Esophagus squamous epithelium (tissue), 5 donors: ENCODE results near the gene ARHGAP26. TPM values are rescaled to one million over a fixed set of nuclear protein-coding genes. Genes with fewer than 3 reads are reported as not detected.
A peak's percentile ranks its signal among the peaks of the same experiment; 100 is the strongest.

Source experiments
- DNase-seq: peaks from one replicate; lab custom pipeline; 2025; lab: John Stamatoyannopoulos, UW
- H3K27ac ChIP-seq, 4 donors: fragments of 200-600 bp; sonication (generic); one replicate each; pipeline ENCODE4 v1.5.1; 2016 to 2019; ENCODE audit warnings: mild to moderate bottlenecking in 1 of 4
- H3K27me3 ChIP-seq, 4 donors: fragments of 200-600 bp; sonication (generic); 1 replicate in 3 of 4; 2 replicates in 1 of 4; pipeline versions ENCODE4 v1.5.1 to v1.6.0; 2017 to 2021; ENCODE audit warnings: antibody characterized with exemption in 1 of 4
- H3K36me3 ChIP-seq, 3 donors: fragments of 200-600 bp; sonication (generic); one replicate each; pipeline ENCODE4 v1.5.1; 2016 to 2019
- H3K4me1 ChIP-seq, 3 donors: fragments of 200-600 bp; sonication (generic); one replicate each; pipeline ENCODE4 v1.5.1; 2017 to 2019
- H3K4me3 ChIP-seq, 4 donors: fragments of 200-600 bp; sonication (generic); 1 replicate in 3 of 4; 2 replicates in 1 of 4; pipeline ENCODE4 v1.5.1; 2016 to 2019; ENCODE audit warnings: mild to moderate bottlenecking in 2 of 4, moderate library complexity in 1 of 4
- H3K9me3 ChIP-seq, 3 donors: fragments of 200-600 bp; sonication (generic); one replicate each; pipeline ENCODE4 v1.5.1; 2016 to 2019
- CTCF ChIP-seq, 6 experiments: fragments of 450-650 bp in 4 of 6; fragments of 200-600 bp in 2 of 6; sonication (generic) in 2 of 6; IDR thresholded peaks; one replicate each; pipeline ENCODE4 v1.5.1; 2016 to 2019; ENCODE audit warnings: antibody characterized with exemption in 6 of 6, mild to moderate bottlenecking in 4 of 6, moderate library complexity in 4 of 6
- POLR2A ChIP-seq, 4 donors: fragments of 450-650 bp; IDR thresholded peaks; one replicate each; pipeline ENCODE4 v1.6.1; 2017; ENCODE audit warnings: antibody characterized with exemption in 4 of 4, mild to moderate bottlenecking in 4 of 4, moderate library complexity in 3 of 4
- WGBS, 2 donors: methylation state at CpG; one replicate each; pipeline ENCODE4 v1.1.5; 2018; 5-methylcytosine and 5-hydroxymethylcytosine counted together
- intact Hi-C: fragments of 100-400 bp; cut with DNase I; formaldehyde crosslinking; loops from one replicate; pipeline ENCODE4 v1.15.0; 2022
- total RNA-seq, 4 donors: library from RNA; depleted of rRNA; stranded (reverse); fragments of >200 nt; gene quantifications; one replicate each; pipeline ENCODE4 v1.1.0, GENCODE V29; 2016
- donor health status: DM: yes; HTN: yes; CAD: no.

ARHGAP26 gene
- total RNA-seq, 4 donors from 2014 or later = 4.4 to 18.7 (median 15.4) TPM

- H3K36me3 ChIP-seq = no peaks in the 10 kb centered on the region
- no peak overlapping the region for H3K4me3 ChIP-seq
- intact Hi-C loops = loop anchor here (10.0 kb wide), 2 partner anchors 484 to 904 kb away; partner anchors contain the start of gene NR3C1
- WGBS, 2 donors = 85 to 88% methylated on average over 3 of the region's 3 CpGs
- no peak for DNase-seq
- TF ChIP-seq CTCF (IDR thresholded peaks at IDR 0.05) (no peak), POLR2A (IDR thresholded peaks at IDR 0.05) (no peak)
- no peak overlapping the region for H3K27ac ChIP-seq
- H3K27me3 ChIP-seq = no peaks in the 10 kb centered on the region
- H3K4me1 ChIP-seq = peaks cover 0 to 19% (median 4%) of the 10 kb centered on the region in 3 donors
- H3K9me3 ChIP-seq = no peaks in the 10 kb centered on the region
Observed at GRCh38 chr5:142920849-142921612, 150.9 kb downstream of the ARHGAP26 start.

DNA sequence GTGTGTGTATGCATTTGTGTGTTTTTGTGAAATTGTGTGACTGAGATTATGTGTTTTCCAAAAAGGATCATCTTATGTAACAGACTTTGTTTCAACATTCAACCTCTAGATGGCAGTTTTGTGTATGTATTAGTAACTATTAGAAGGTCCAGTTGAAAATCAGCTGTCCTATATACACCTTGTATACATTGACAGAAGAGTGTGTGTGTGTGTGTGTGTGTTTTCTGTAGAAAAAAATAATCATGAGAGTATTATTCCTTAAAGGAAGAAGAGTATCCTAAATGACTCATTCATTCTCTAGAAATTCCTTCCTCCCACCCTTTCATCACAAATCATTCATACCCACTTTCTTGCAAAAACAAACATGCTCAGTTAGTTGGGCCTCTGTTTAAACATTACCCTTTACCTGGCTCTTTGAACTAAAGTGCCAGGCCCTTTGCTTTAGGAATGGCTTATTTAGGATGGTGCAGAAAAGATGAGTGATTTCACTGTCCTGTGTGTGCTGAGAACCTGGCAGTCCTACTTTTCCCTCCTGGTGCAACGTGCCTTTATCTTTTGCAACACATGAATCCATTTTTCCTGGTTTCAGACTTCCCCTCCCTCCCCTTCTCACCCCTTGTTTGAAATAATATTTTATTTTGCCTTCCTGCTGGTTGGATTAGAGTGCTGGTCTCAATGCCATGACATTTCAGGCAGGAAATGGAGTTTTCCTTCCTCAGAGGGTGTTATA is 152.2 kb downstream of the ARHGAP26 start:
- DNase-seq = no peak
- Histone ChIP-seq H3K27ac (no peak overlapping the region), H3K9me3 (no peaks in the 10 kb centered on the region), H3K27me3 (no peaks in the 10 kb centered on the region), H3K4me1 (peaks cover 0 to 25% (median 7%) of the 10 kb centered on the region in 3 donors), H3K36me3 (no peaks in the 10 kb centered on the region), H3K4me3 (no peak overlapping the region)
- intact Hi-C loops = loop anchor here (10.0 kb wide), 2 partner anchors 482 to 902 kb away; partner anchors contain the start of gene NR3C1
- 59 to 81% methylated on average over 1 of the region's 1 CpG for WGBS, 2 donors
- TF ChIP-seq CTCF (IDR thresholded peaks at IDR 0.05) (peak; percentile 12 to 64 (median 43)), POLR2A (IDR thresholded peaks at IDR 0.05) (no peak)

- H3K4me3 ChIP-seq = no peak overlapping the region
- DNase-seq = no peak
- H3K4me1 ChIP-seq = peaks cover 0 to 25% (median 7%) of the 10 kb centered on the region in 3 donors
- no peaks in the 10 kb centered on the region for H3K36me3 ChIP-seq
- no peaks in the 10 kb centered on the region for H3K27me3 ChIP-seq
- 86 to 95% methylated on average over 1 of the region's 1 CpG for WGBS, 2 donors
- intact Hi-C loops = loop anchor here (10.0 kb wide), 2 partner anchors 480 to 900 kb away; partner anchors contain the start of gene NR3C1
- no peaks in the 10 kb centered on the region for H3K9me3 ChIP-seq
- no peak for TF ChIP-seq POLR2A (IDR thresholded peaks at IDR 0.05)
- no peak for TF ChIP-seq CTCF (IDR thresholded peaks at IDR 0.05)
- no peak overlapping the region for H3K27ac ChIP-seq
Observed at GRCh38 chr5:142924135-142924883, 154.1 kb downstream of the ARHGAP26 start.

GRCh38 chr5:142925795-142926194 is 155.6 kb downstream of the ARHGAP26 start:
- Histone ChIP-seq H3K36me3 (no peaks in the 10 kb centered on the region), H3K9me3 (no peaks in the 10 kb centered on the region), H3K4me1 (peaks cover 0 to 34% (median 7%) of the 10 kb centered on the region in 3 donors), H3K4me3 (no peak overlapping the region), H3K27ac (peak overlapping the region in 2 of 4 donors; percentile 24 to 53), H3K27me3 (no peaks in the 10 kb centered on the region)
- no peak for DNase-seq
- 11 to 13% methylated on average over 3 of the region's 3 CpGs for WGBS, 2 donors
- intact Hi-C loops = loop anchor here (10.0 kb wide), 2 partner anchors 479 to 899 kb away; partner anchors contain the start of gene NR3C1
- no peak for TF ChIP-seq POLR2A (IDR thresholded peaks at IDR 0.05)
- TF ChIP-seq CTCF (IDR thresholded peaks at IDR 0.05) = no peak
